ENCODE results near the gene MAP1LC3B.

GRCh38 chr16:87406495-87407088 is 14.5 kb downstream of the MAP1LC3B start:
- TF ChIP-seq, protein P1, sequence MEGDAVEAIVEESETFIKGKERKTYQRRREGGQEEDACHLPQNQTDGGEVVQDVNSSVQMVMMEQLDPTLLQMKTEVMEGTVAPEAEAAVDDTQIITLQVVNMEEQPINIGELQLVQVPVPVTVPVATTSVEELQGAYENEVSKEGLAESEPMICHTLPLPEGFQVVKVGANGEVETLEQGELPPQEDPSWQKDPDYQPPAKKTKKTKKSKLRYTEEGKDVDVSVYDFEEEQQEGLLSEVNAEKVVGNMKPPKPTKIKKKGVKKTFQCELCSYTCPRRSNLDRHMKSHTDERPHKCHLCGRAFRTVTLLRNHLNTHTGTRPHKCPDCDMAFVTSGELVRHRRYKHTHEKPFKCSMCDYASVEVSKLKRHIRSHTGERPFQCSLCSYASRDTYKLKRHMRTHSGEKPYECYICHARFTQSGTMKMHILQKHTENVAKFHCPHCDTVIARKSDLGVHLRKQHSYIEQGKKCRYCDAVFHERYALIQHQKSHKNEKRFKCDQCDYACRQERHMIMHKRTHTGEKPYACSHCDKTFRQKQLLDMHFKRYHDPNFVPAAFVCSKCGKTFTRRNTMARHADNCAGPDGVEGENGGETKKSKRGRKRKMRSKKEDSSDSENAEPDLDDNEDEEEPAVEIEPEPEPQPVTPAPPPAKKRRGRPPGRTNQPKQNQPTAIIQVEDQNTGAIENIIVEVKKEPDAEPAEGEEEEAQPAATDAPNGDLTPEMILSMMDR (IDR thresholded peaks at IDR 0.05): no peak
- TF ChIP-seq, protein P2, sequence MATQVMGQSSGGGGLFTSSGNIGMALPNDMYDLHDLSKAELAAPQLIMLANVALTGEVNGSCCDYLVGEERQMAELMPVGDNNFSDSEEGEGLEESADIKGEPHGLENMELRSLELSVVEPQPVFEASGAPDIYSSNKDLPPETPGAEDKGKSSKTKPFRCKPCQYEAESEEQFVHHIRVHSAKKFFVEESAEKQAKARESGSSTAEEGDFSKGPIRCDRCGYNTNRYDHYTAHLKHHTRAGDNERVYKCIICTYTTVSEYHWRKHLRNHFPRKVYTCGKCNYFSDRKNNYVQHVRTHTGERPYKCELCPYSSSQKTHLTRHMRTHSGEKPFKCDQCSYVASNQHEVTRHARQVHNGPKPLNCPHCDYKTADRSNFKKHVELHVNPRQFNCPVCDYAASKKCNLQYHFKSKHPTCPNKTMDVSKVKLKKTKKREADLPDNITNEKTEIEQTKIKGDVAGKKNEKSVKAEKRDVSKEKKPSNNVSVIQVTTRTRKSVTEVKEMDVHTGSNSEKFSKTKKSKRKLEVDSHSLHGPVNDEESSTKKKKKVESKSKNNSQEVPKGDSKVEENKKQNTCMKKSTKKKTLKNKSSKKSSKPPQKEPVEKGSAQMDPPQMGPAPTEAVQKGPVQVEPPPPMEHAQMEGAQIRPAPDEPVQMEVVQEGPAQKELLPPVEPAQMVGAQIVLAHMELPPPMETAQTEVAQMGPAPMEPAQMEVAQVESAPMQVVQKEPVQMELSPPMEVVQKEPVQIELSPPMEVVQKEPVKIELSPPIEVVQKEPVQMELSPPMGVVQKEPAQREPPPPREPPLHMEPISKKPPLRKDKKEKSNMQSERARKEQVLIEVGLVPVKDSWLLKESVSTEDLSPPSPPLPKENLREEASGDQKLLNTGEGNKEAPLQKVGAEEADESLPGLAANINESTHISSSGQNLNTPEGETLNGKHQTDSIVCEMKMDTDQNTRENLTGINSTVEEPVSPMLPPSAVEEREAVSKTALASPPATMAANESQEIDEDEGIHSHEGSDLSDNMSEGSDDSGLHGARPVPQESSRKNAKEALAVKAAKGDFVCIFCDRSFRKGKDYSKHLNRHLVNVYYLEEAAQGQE (IDR thresholded peaks at IDR 0.05; ENCODE audit: insufficient read depth in 1 of 2, low read depth in 2 of 2, low read length in 1 of 2): no peak
- TF ChIP-seq TCF7L2 (IDR thresholded peaks at IDR 0.05; ENCODE audit: low read depth, low read length) (no peak), POLR2AphosphoS5 (IDR thresholded peaks at IDR 0.05; ENCODE audit: low read depth, low read length) (no peak), SIN3A (IDR thresholded peaks at IDR 0.05; ENCODE audit: borderline replicate concordance, insufficient read depth, low read depth, low read length) (no peak)

Measured in Panc1 (cell line).